ENCODE results near the gene PANX2. TPM values are rescaled to one million over a fixed set of nuclear protein-coding genes. Genes with fewer than 3 reads are reported as not detected.

Gene PANX2
- total RNA-seq, 6 experiments from 2014 or later: 3.9 to 12.3 (median 7.2) TPM

GRCh38 chr22:50199829-50200460 lies 29.4 kb downstream of the PANX2 start:
- peaks cover 0 to 41% (median 14%) of the 10 kb centered on the region in 4 donors for H3K4me1 ChIP-seq
- intact Hi-C loops (cut with DNase I): no loop called here
- H3K27me3 ChIP-seq: no peaks in the 10 kb centered on the region
- no peak for ATAC-seq
- DNase-seq: no peak
- peak overlapping the region; percentile 78 to 90 (median 79) for H3K4me3 ChIP-seq
- H3K9me3 ChIP-seq: no peaks in the 10 kb centered on the region
- peak overlapping the region; percentile 75 to 98 (median 80) for H3K27ac ChIP-seq
- TF ChIP-seq CTCF (IDR thresholded peaks at IDR 0.05): no peak
- H3K36me3 ChIP-seq: peaks cover 0 to 10% (median 2%) of the 10 kb centered on the region in 4 donors
- WGBS (ENCODE audit: insufficient coverage, low coverage, low lambda C conversion rate, missing lambda C conversion rate): 0% methylated on average over 1 of the region's 34 CpGs

- ATAC-seq (peak; percentile 63 to 80 (median 70)), DNase-seq (peak; percentile 93 to 97 (median 94))
- Histone ChIP-seq H3K4me3 (peak within 1 kb of the TSS; percentile 78 to 90 (median 82)), H3K4me1 (peaks cover 0 to 42% (median 14%) of the 10 kb centered on the region in 4 donors), H3K27ac (peak within 1 kb of the TSS; percentile 80 to 98 (median 83)), H3K36me3 (peaks cover 0 to 10% (median 2%) of the 10 kb centered on the region in 4 donors), H3K9me3 (no peaks in the 10 kb centered on the region), H3K27me3 (no peaks in the 10 kb centered on the region)
- TF ChIP-seq POLR2A (IDR thresholded peaks at IDR 0.05) (peak; percentile 93), CTCF (IDR thresholded peaks at IDR 0.05) (no peak)
- intact Hi-C loops (cut with DNase I): no loop called here
- WGBS (ENCODE audit: insufficient coverage, low coverage, low lambda C conversion rate, missing lambda C conversion rate): 0% methylated on average over 1 of the region's 105 CpGs
Observed at GRCh38 chr22:50200461-50201190, 30.1 kb downstream of the PANX2 start, which contains the start of gene SELENOO. Gene SELENOO, plus strand, starts transcription at chr22:50201011. Its CDS starts 26 bp downstream, at chr22:50201037.

GRCh38 chr22:50201191-50202129 lies 30.9 kb downstream of the PANX2 start:
- Histone ChIP-seq H3K4me1 (peaks cover 0 to 47% (median 13%) of the 10 kb centered on the region in 4 donors), H3K27ac (peak overlapping the region; percentile 72 to 98 (median 83)), H3K4me3 (peak overlapping the region; percentile 78 to 90 (median 82)), H3K36me3 (peaks cover 0 to 10% (median 2%) of the 10 kb centered on the region in 4 donors), H3K9me3 (no peaks in the 10 kb centered on the region), H3K27me3 (no peaks in the 10 kb centered on the region)
- no peak for DNase-seq
- intact Hi-C loops (cut with DNase I): no loop called here
- TF ChIP-seq POLR2A (IDR thresholded peaks at IDR 0.05): no peak
- no peak for TF ChIP-seq CTCF (IDR thresholded peaks at IDR 0.05)
- ATAC-seq: peak in 2 of 4 donors; percentile 1 to 28
- 0% methylated on average over 5 of the region's 115 CpGs for WGBS (ENCODE audit: insufficient coverage, low coverage, low lambda C conversion rate, missing lambda C conversion rate)

- peak in 1 of 3 donors; percentile 87 for DNase-seq
- Histone ChIP-seq H3K27ac (peak overlapping the region; percentile 72 to 98 (median 83)), H3K4me3 (peak overlapping the region; percentile 78 to 90 (median 82)), H3K27me3 (no peaks in the 10 kb centered on the region), H3K4me1 (peaks cover 0 to 55% (median 17%) of the 10 kb centered on the region in 4 donors), H3K36me3 (peaks cover 0 to 16% (median 2%) of the 10 kb centered on the region in 4 donors), H3K9me3 (no peaks in the 10 kb centered on the region)
- 34% methylated on average over 12 of the region's 13 CpGs for WGBS (ENCODE audit: insufficient coverage, low coverage, low lambda C conversion rate, missing lambda C conversion rate)
- no peak for TF ChIP-seq CTCF (IDR thresholded peaks at IDR 0.05)
- peak; percentile 36 for TF ChIP-seq POLR2A (IDR thresholded peaks at IDR 0.05)
- peak in 3 of 4 donors; percentile 9 to 25 (median 15) for ATAC-seq
- intact Hi-C loops (cut with DNase I): no loop called here
Observed at GRCh38 chr22:50202130-50202666, 31.7 kb downstream of the PANX2 start.
